Body of pancreas (tissue), 4 donors: ENCODE results near the gene KRT83.

Source experiments
- POLR2A ChIP-seq, 3 donors: fragments of 450-650 bp; IDR thresholded peaks; one replicate each; pipeline ENCODE4 v1.6.1; 2016; ENCODE audit warnings: antibody characterized with exemption in 3 of 3, mild to moderate bottlenecking in 2 of 3
- TF ChIP-seq, protein P1 (sequence below), 7 experiments: fragments of 450-650 bp in 4 of 7; fragments of 200-600 bp in 3 of 7; sonication (generic) in 3 of 7; IDR thresholded peaks; one replicate each; pipeline ENCODE4 v1.5.1; 2016 to 2019; ENCODE audit warnings: antibody characterized with exemption in 7 of 7

DNA sequence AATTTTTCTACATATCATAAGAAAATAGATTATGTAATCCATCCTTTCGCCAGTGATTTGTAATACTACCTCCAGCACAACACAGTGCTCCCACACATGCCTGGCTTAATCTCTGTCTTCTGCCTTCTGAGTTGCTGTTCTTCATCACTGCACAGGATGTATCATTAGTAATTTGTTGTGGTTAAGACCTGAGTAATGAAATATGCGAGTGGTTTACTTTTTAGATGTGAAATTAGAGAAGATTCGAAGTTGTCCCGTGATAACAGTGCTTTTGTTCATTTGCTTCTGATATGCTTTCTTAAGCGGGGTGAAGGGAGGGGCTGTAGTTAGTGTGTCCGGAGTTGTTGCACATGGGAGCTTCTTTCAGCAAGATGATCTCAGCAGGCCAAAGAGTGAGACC, 28.0 kb upstream of the KRT83 start:
- no peak for TF ChIP-seq POLR2A (IDR thresholded peaks at IDR 0.05)
- TF ChIP-seq, protein P1, sequence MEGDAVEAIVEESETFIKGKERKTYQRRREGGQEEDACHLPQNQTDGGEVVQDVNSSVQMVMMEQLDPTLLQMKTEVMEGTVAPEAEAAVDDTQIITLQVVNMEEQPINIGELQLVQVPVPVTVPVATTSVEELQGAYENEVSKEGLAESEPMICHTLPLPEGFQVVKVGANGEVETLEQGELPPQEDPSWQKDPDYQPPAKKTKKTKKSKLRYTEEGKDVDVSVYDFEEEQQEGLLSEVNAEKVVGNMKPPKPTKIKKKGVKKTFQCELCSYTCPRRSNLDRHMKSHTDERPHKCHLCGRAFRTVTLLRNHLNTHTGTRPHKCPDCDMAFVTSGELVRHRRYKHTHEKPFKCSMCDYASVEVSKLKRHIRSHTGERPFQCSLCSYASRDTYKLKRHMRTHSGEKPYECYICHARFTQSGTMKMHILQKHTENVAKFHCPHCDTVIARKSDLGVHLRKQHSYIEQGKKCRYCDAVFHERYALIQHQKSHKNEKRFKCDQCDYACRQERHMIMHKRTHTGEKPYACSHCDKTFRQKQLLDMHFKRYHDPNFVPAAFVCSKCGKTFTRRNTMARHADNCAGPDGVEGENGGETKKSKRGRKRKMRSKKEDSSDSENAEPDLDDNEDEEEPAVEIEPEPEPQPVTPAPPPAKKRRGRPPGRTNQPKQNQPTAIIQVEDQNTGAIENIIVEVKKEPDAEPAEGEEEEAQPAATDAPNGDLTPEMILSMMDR (IDR thresholded peaks at IDR 0.05) = no peak
